Measurements from ENCODE around the gene TNFRSF18. TPM values are rescaled to one million over a fixed set of nuclear protein-coding genes. Genes with fewer than 3 reads are reported as not detected.

TNFRSF18 gene
- total RNA-seq, 2 experiments from 2014 or later, result 11.4 to 15.0 TPM

GRCh38 chr1:1228596-1229321 is 22.4 kb upstream of the TNFRSF18 start:
- H3K4me1 Mint-ChIP-seq, result peaks cover 19% of the 10 kb centered on the region
- ATAC-seq (ENCODE audit: low read depth) (no peak), DNase-seq (no peak)
- H3K27me3 Mint-ChIP-seq, result no peaks in the 10 kb centered on the region
- no peak overlapping the region for H3K27ac Mint-ChIP-seq
- peaks cover 15% of the 10 kb centered on the region for H3K36me3 Mint-ChIP-seq
- H3K9me3 Mint-ChIP-seq, result no peaks in the 10 kb centered on the region
- POLR2A ChIA-PET, result interaction anchor here (0.9 to 1.0 kb wide), 2 partner anchors 16 to 22 kb away, joined by 3 read pairs; no protein-coding TSS in a partner anchor
- no peak overlapping the region for H3K4me3 Mint-ChIP-seq

- no peak for ATAC-seq (ENCODE audit: low read depth)
- H3K27me3 Mint-ChIP-seq, result no peaks in the 10 kb centered on the region
- no peaks in the 10 kb centered on the region for H3K9me3 Mint-ChIP-seq
- DNase-seq, result no peak
- POLR2A ChIA-PET, result no interaction called here
- H3K36me3 Mint-ChIP-seq, result peaks cover 17% of the 10 kb centered on the region
- no peak overlapping the region for H3K27ac Mint-ChIP-seq
- peaks cover 15% of the 10 kb centered on the region for H3K4me1 Mint-ChIP-seq
- H3K4me3 Mint-ChIP-seq, result no peak overlapping the region
These were observed 21.8 kb upstream of the TNFRSF18 start for GRCh38 chr1:1228187-1228586.

GRCh38 chr1:1227386-1227785 is 21.0 kb upstream of the TNFRSF18 start:
- H3K36me3 Mint-ChIP-seq, result peaks cover 24% of the 10 kb centered on the region

GRCh38 chr1:1226566-1227362 is 20.4 kb upstream of the TNFRSF18 start:
- ATAC-seq (ENCODE audit: low read depth) (no peak), DNase-seq (no peak)
- Mint-ChIP-seq H3K36me3 (peaks cover 24% of the 10 kb centered on the region), H3K4me3 (no peak overlapping the region), H3K27ac (no peak overlapping the region), H3K4me1 (peaks cover 17% of the 10 kb centered on the region), H3K9me3 (no peaks in the 10 kb centered on the region), H3K27me3 (no peaks in the 10 kb centered on the region)
- POLR2A ChIA-PET, result no interaction called here

More at GRCh38 chr1:1227386-1227785, 21.0 kb upstream of the TNFRSF18 start:
- DNase-seq, result no peak
- Mint-ChIP-seq H3K9me3 (no peaks in the 10 kb centered on the region), H3K4me3 (no peak overlapping the region), H3K27ac (no peak overlapping the region), H3K4me1 (peaks cover 17% of the 10 kb centered on the region), H3K27me3 (no peaks in the 10 kb centered on the region)
- no peak for ATAC-seq (ENCODE audit: low read depth)
- POLR2A ChIA-PET, result no interaction called here

- peaks cover 24% of the 10 kb centered on the region for H3K36me3 Mint-ChIP-seq
- H3K27me3 Mint-ChIP-seq, result no peaks in the 10 kb centered on the region
- no peaks in the 10 kb centered on the region for H3K9me3 Mint-ChIP-seq
- H3K4me3 Mint-ChIP-seq, result no peak overlapping the region
- DNase-seq (no peak), ATAC-seq (ENCODE audit: low read depth) (no peak)
- POLR2A ChIA-PET, result no interaction called here
- peaks cover 17% of the 10 kb centered on the region for H3K4me1 Mint-ChIP-seq
- no peak overlapping the region for H3K27ac Mint-ChIP-seq
These were observed 19.5 kb upstream of the TNFRSF18 start for GRCh38 chr1:1225913-1226312.

GRCh38 chr1:1225238-1225845 is 18.9 kb upstream of the TNFRSF18 start:
- Mint-ChIP-seq H3K36me3 (peaks cover 24% of the 10 kb centered on the region), H3K9me3 (no peaks in the 10 kb centered on the region), H3K4me3 (no peak overlapping the region)

GRCh38 chr1:1223891-1224290 is 17.5 kb upstream of the TNFRSF18 start:
- Mint-ChIP-seq H3K27ac (no peak overlapping the region), H3K36me3 (peaks cover 22% of the 10 kb centered on the region)
- ATAC-seq (ENCODE audit: low read depth), result no peak

More at GRCh38 chr1:1225238-1225845, 18.9 kb upstream of the TNFRSF18 start:
- DNase-seq, result no peak
- Mint-ChIP-seq H3K4me1 (peaks cover 12% of the 10 kb centered on the region), H3K27me3 (no peaks in the 10 kb centered on the region), H3K27ac (no peak overlapping the region)
- ATAC-seq (ENCODE audit: low read depth), result no peak
- POLR2A ChIA-PET, result no interaction called here

GRCh38 chr1:1223321-1223720 is 16.9 kb upstream of the TNFRSF18 start:
- Mint-ChIP-seq H3K4me3 (no peak overlapping the region), H3K9me3 (no peaks in the 10 kb centered on the region), H3K27ac (no peak overlapping the region), H3K36me3 (peaks cover 21% of the 10 kb centered on the region), H3K4me1 (peaks cover 3% of the 10 kb centered on the region), H3K27me3 (no peaks in the 10 kb centered on the region)
- DNase-seq (no peak), ATAC-seq (ENCODE audit: low read depth) (no peak)
- POLR2A ChIA-PET, result no interaction called here

More at GRCh38 chr1:1223891-1224290, 17.5 kb upstream of the TNFRSF18 start:
- Mint-ChIP-seq H3K4me1 (peaks cover 3% of the 10 kb centered on the region), H3K9me3 (no peaks in the 10 kb centered on the region), H3K27me3 (no peaks in the 10 kb centered on the region), H3K4me3 (no peak overlapping the region)
- POLR2A ChIA-PET, result no interaction called here
- DNase-seq, result no peak

- Mint-ChIP-seq H3K4me3 (no peak overlapping the region), H3K27ac (no peak overlapping the region), H3K27me3 (no peaks in the 10 kb centered on the region), H3K9me3 (no peaks in the 10 kb centered on the region), H3K36me3 (peaks cover 21% of the 10 kb centered on the region), H3K4me1 (peaks cover 3% of the 10 kb centered on the region)
- DNase-seq (no peak), ATAC-seq (ENCODE audit: low read depth) (no peak)
- POLR2A ChIA-PET, result no interaction called here
These were observed 16.3 kb upstream of the TNFRSF18 start for GRCh38 chr1:1222575-1223225.

- Mint-ChIP-seq H3K36me3 (peaks cover 21% of the 10 kb centered on the region), H3K4me1 (peaks cover 3% of the 10 kb centered on the region), H3K9me3 (no peaks in the 10 kb centered on the region), H3K27me3 (no peaks in the 10 kb centered on the region), H3K27ac (no peak overlapping the region), H3K4me3 (no peak overlapping the region)
- POLR2A ChIA-PET, result no interaction called here
- no peak for ATAC-seq (ENCODE audit: low read depth)
- DNase-seq, result no peak
These were observed 15.6 kb upstream of the TNFRSF18 start for GRCh38 chr1:1221887-1222574.

GRCh38 chr1:1220197-1220596 is 13.8 kb upstream of the TNFRSF18 start:
- POLR2A ChIA-PET, result interaction anchor here (1.4 kb wide), 1 partner anchor 18 kb away, joined by 3 read pairs; no protein-coding TSS in a partner anchor
- Mint-ChIP-seq H3K9me3 (no peaks in the 10 kb centered on the region), H3K27ac (no peak overlapping the region), H3K36me3 (peaks cover 17% of the 10 kb centered on the region), H3K27me3 (no peaks in the 10 kb centered on the region), H3K4me1 (peaks cover 7% of the 10 kb centered on the region), H3K4me3 (no peak overlapping the region)
- ATAC-seq (ENCODE audit: low read depth) (no peak), DNase-seq (no peak)

- Mint-ChIP-seq H3K9me3 (no peaks in the 10 kb centered on the region), H3K27ac (no peak overlapping the region), H3K4me1 (peaks cover 9% of the 10 kb centered on the region), H3K27me3 (no peaks in the 10 kb centered on the region), H3K36me3 (peaks cover 14% of the 10 kb centered on the region), H3K4me3 (no peak overlapping the region)
- POLR2A ChIA-PET, result no interaction called here
- ATAC-seq (ENCODE audit: low read depth) (no peak), DNase-seq (no peak)
These were observed 12.9 kb upstream of the TNFRSF18 start for GRCh38 chr1:1219341-1219740.

Data from activated naive CD8-positive, alpha-beta T cell treated with anti-CD3 and anti-CD28 coated beads, Interleukin-2, amount 10 ng/mL, durations not matched to agents 7 days and 5 days (primary cell).